VCaP (cell line): ENCODE data around the gene CHST12.

Experiments
- H3K27ac ChIP-seq: fragments of 450-650 bp; 2 replicates; pipeline ENCODE4 v1.5.1; 2017
- CTCF ChIP-seq: fragments of 450-650 bp; conservative IDR thresholded peaks from 2 replicates; pipeline ENCODE4 v1.5.1; 2017; ENCODE audit warnings: mild to moderate bottlenecking, moderate library complexity

CHST12 gene

DNA sequence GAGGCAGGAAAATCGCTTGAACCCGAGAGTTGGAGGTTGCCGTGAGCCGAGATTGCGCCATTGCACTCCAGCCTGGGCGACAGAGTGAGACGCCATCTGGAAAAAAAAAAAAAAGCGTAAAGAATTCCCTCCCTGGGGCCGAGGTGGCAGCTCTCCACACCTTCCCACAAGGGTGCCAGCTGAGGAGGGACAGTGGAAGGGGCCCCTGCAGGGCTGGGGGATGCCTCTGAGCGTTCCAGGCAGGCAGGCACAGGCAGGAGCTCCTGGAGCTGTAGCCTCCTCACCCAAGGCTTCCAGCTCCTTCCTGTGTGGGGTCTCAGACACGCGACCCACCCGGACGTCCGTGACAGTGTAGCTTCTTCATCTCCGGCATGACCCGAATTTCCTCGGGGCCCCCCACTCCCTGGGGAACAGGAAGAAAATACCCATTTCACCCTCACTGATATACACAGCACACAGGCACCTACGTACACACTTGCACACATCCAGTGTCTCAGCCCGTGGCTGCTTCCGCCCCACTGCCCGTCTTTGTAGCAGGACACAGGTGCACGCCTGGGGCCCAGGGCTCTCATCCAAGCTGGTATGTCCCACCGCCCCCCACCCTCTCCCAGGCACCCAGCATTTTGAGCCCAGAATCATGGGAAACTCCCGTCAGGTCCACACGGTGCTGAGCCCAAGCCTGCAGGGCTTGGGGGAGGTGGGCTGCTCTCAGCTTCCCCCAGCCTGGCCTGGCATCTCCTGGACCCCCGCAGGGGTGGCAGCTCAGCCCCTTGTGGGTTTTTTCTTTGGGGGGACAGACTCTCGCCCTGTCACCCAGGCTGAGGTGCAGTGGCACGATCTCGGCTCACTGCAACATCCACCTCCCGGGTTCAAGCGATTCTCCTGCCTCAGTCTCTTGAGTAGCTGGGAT is 47.0 kb downstream of the CHST12 start:
- peak overlapping the region; percentile 74 for H3K27ac ChIP-seq
- no peak for TF ChIP-seq CTCF

- H3K27ac ChIP-seq, result peak overlapping the region; percentile 74
- peak; percentile 93 for TF ChIP-seq CTCF
Observed at GRCh38 chr7:2451171-2452073, 48.0 kb downstream of the CHST12 start.

DNA sequence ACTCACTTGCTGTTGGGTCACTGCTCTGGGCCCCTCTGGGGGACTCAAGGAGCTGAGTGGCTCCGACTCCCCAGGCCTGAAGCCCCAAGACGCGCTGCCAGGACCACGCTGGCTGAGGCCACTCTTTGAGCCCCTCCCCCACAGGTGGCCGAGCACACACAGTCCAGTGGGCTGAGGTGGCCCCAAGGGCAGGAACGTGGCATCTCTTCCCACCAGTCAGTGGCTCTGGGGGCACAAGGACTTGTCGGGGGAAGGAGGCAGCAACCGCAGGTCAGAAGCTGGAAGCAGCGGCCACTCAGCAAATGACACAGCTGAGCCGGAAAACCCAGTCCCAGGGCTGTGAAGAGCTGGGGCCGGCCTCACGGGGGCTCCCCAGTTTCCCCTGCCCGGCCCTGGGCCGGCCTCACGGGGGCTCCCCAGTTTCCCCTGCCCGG is 48.7 kb downstream of the CHST12 start:
- TF ChIP-seq CTCF, result no peak
- peak overlapping the region; percentile 74 for H3K27ac ChIP-seq

DNA sequence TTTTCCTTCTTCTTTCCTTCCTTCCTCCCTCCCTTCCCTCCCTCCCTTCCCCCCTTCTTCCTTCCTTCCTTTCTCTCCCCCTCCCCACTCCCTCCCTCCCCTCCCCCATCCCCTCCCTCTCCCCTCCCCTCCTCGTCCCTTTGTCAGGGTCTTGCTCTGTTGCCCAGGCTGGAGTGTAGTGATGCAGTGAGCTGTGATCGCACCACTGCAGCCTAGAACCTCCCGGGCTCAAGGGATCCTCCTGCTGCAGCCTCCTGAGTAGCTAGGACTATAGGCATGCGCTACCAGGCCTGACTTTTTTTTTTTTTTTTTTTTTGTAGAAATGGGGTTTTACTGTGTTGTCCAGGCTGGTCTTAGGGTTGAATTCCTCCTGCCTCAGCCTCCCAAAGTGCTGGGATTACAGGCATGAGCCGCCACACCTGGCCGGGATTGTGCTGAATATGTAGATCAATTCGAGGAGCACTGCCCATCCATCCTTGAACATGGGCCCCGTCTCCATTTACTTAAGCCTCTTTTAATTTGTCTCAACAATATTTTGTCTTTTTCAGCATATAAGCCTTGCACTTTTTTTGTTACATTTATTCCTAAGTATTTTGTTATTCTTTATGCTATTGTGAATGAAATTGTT is 49.3 kb downstream of the CHST12 start:
- H3K27ac ChIP-seq, result no peak overlapping the region; the same call in 1 of the 2 replicates
- no peak for TF ChIP-seq CTCF

GRCh38 chr7:2453849-2454248 is 50.4 kb downstream of the CHST12 start:
- H3K27ac ChIP-seq, result peak overlapping the region; percentile 8; the same call in 1 of the 2 replicates

DNA sequence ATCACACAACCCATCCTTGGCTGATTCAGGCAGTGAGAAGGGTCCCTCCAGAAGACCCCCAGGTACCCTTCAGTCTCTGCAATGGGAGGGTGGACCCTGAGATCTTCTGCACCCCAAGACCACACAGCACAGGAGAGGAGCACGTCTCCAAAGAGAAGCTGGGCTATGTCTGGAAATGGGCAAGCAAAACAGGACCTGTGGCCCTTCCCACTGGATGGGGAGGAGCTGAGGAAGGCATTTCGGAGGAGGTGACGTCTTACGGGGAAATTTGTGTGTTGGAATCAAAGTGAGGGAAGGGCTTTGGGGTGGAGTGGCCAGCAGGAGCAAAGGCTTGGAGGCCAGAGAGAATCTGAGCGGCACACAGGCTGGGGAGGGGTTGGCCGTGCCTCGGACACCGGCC is 56.3 kb downstream of the CHST12 start:
- no peak for TF ChIP-seq CTCF
- peak overlapping the region; percentile 96; the same call in 1 of the 2 replicates for H3K27ac ChIP-seq

DNA sequence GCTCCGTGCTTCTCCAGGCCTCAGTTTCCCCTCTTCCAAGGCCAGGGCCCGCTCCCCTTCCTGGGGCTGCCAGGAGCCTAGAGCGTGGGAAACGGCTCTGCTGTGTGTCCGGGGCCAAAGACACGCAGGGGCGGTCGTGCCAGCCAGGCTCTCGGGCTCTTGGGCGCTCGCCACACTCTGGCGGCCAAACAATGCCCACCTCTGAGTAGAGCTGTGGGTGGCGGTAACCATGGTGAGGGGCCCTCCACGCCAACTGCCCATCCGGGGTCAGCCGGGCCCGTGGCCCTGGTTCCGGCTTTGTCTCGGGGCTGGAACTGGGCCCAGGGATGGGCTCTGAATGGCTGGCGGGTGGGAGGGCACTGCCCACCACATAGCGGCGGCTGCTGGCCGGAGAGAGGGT is 56.8 kb downstream of the CHST12 start:
- TF ChIP-seq CTCF, result no peak

More for the DNA sequence above, 56.8 kb downstream of the CHST12 start:
- peak overlapping the region; percentile 96; the same call in 1 of the 2 replicates for H3K27ac ChIP-seq
